ENCODE results near the gene CMTR1. TPM values are rescaled to one million over a fixed set of nuclear protein-coding genes. Genes with fewer than 3 reads are reported as not detected.

Gene CMTR1
- polyA plus RNA-seq, 1 donor from 2014 or later = 64.1 TPM

GRCh38 chr6:37528541-37528940 lies 95.5 kb downstream of the CMTR1 start:
- H3K4me3 ChIP-seq (ENCODE audit: low read length) = no peak overlapping the region

GRCh38 chr6:37530297-37530696 lies 97.3 kb downstream of the CMTR1 start:
- no peak overlapping the region for H3K4me2 ChIP-seq (ENCODE audit: low read length)
- H3K9ac ChIP-seq (ENCODE audit: low read length) = no peak overlapping the region
- no peaks in the 10 kb centered on the region for H3K9me3 ChIP-seq (ENCODE audit: low read length)

More at GRCh38 chr6:37528541-37528940, 95.5 kb downstream of the CMTR1 start:
- Histone ChIP-seq H3K27me3 (ENCODE audit: insufficient read depth, low read depth, low read length) (no peaks in the 10 kb centered on the region), H3K36me3 (ENCODE audit: insufficient read depth, low read length) (no peaks in the 10 kb centered on the region), H4K20me1 (ENCODE audit: insufficient read depth) (no peaks in the 10 kb centered on the region), H3F3A (ENCODE audit: insufficient read depth, low read length, poor library complexity, severe bottlenecking) (no peaks in the 10 kb centered on the region), H3K9me2 (ENCODE audit: insufficient read depth, low read length) (no peaks in the 10 kb centered on the region), H3K79me2 (replicated peaks; ENCODE audit: insufficient read depth, low read length) (no peaks in the 10 kb centered on the region), H2AFZ (ENCODE audit: low read depth, low read length) (no peak overlapping the region), H3K4me2 (ENCODE audit: low read length) (no peak overlapping the region), H3K9ac (ENCODE audit: low read length) (no peak overlapping the region), H3K27ac (ENCODE audit: low read length) (no peak overlapping the region), H3K9me3 (ENCODE audit: low read length) (no peaks in the 10 kb centered on the region)
- no peak for TF ChIP-seq EZH2 (IDR thresholded peaks at IDR 0.05; ENCODE audit: borderline replicate concordance, insufficient read depth, low read length, poor library complexity, severe bottlenecking)
- no peak for TF ChIP-seq REST (IDR thresholded peaks at IDR 0.05; ENCODE audit: borderline replicate concordance)
- TF ChIP-seq POLR2AphosphoS5 (IDR thresholded peaks at IDR 0.05) = no peak

More at GRCh38 chr6:37530297-37530696, 97.3 kb downstream of the CMTR1 start:
- Histone ChIP-seq H3K4me3 (ENCODE audit: low read length) (no peak overlapping the region), H4K20me1 (ENCODE audit: insufficient read depth) (no peaks in the 10 kb centered on the region), H2AFZ (ENCODE audit: low read depth, low read length) (no peak overlapping the region), H3K79me2 (replicated peaks; ENCODE audit: insufficient read depth, low read length) (no peaks in the 10 kb centered on the region), H3F3A (ENCODE audit: insufficient read depth, low read length, poor library complexity, severe bottlenecking) (no peaks in the 10 kb centered on the region), H3K9me2 (ENCODE audit: insufficient read depth, low read length) (no peaks in the 10 kb centered on the region), H3K36me3 (ENCODE audit: insufficient read depth, low read length) (no peaks in the 10 kb centered on the region), H3K27ac (ENCODE audit: low read length) (no peak overlapping the region), H3K27me3 (ENCODE audit: insufficient read depth, low read depth, low read length) (peaks cover 2% of the 10 kb centered on the region)
- no peak for TF ChIP-seq MXI1 (conservative IDR thresholded peaks at IDR 0.05; ENCODE audit: poor library complexity, severe bottlenecking)
- no peak for TF ChIP-seq RAD21 (conservative IDR thresholded peaks at IDR 0.05)
- TF ChIP-seq POLR2AphosphoS5 (IDR thresholded peaks at IDR 0.05) = no peak
- TF ChIP-seq SMC3 (conservative IDR thresholded peaks at IDR 0.05; ENCODE audit: poor library complexity) = no peak
- TF ChIP-seq, protein P1, sequence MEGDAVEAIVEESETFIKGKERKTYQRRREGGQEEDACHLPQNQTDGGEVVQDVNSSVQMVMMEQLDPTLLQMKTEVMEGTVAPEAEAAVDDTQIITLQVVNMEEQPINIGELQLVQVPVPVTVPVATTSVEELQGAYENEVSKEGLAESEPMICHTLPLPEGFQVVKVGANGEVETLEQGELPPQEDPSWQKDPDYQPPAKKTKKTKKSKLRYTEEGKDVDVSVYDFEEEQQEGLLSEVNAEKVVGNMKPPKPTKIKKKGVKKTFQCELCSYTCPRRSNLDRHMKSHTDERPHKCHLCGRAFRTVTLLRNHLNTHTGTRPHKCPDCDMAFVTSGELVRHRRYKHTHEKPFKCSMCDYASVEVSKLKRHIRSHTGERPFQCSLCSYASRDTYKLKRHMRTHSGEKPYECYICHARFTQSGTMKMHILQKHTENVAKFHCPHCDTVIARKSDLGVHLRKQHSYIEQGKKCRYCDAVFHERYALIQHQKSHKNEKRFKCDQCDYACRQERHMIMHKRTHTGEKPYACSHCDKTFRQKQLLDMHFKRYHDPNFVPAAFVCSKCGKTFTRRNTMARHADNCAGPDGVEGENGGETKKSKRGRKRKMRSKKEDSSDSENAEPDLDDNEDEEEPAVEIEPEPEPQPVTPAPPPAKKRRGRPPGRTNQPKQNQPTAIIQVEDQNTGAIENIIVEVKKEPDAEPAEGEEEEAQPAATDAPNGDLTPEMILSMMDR (IDR thresholded peaks at IDR 0.05; ENCODE audit: poor library complexity, severe bottlenecking) = no peak
- no peak for TF ChIP-seq EZH2 (IDR thresholded peaks at IDR 0.05; ENCODE audit: borderline replicate concordance, insufficient read depth, low read length, poor library complexity, severe bottlenecking)
- TF ChIP-seq TAF1 (IDR thresholded peaks at IDR 0.05; ENCODE audit: low read depth) = no peak
- no peak for TF ChIP-seq REST (IDR thresholded peaks at IDR 0.05; ENCODE audit: borderline replicate concordance)

Data from neural cell (in vitro differentiated cells).